ENCODE results near the gene SCYL3.

DNA sequence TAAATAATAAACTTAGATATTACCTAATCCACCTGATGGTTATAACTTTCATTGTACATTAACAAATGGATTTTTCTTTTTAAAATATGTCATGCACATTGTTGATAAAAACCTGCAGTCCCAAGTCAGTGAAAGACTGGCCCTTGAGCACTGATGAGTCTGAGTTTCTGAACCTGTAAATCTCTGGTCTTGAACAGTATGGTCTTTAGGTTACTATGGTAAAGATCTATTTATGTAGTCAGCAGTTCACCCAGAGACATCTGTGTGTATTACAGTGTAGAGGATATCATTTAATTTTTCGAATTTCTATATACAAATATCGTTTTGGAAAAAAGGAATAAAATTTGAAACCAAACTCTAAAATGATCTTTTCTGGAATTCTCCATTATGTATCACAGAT is 30.4 kb upstream of the SCYL3 start:
- no peak for TF ChIP-seq SP1 (IDR thresholded peaks at IDR 0.05; ENCODE audit: low read depth)
- TF ChIP-seq, protein P1, sequence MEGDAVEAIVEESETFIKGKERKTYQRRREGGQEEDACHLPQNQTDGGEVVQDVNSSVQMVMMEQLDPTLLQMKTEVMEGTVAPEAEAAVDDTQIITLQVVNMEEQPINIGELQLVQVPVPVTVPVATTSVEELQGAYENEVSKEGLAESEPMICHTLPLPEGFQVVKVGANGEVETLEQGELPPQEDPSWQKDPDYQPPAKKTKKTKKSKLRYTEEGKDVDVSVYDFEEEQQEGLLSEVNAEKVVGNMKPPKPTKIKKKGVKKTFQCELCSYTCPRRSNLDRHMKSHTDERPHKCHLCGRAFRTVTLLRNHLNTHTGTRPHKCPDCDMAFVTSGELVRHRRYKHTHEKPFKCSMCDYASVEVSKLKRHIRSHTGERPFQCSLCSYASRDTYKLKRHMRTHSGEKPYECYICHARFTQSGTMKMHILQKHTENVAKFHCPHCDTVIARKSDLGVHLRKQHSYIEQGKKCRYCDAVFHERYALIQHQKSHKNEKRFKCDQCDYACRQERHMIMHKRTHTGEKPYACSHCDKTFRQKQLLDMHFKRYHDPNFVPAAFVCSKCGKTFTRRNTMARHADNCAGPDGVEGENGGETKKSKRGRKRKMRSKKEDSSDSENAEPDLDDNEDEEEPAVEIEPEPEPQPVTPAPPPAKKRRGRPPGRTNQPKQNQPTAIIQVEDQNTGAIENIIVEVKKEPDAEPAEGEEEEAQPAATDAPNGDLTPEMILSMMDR (IDR thresholded peaks at IDR 0.05 in 2 of 3, conservative IDR thresholded peaks at IDR 0.05 in 1 of 3; ENCODE audit: borderline replicate concordance in 1 of 3, insufficient read depth in 1 of 3, low read depth in 2 of 3, low read length in 2 of 3) = no peak
- TF ChIP-seq ELF1 (IDR thresholded peaks at IDR 0.05; ENCODE audit: borderline replicate concordance, low read depth) = no peak
- no peak for TF ChIP-seq EZH2 (IDR thresholded peaks at IDR 0.05)
- TF ChIP-seq, protein P2, sequence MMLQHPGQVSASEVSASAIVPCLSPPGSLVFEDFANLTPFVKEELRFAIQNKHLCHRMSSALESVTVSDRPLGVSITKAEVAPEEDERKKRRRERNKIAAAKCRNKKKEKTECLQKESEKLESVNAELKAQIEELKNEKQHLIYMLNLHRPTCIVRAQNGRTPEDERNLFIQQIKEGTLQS (IDR thresholded peaks at IDR 0.05) = no peak
- TF ChIP-seq, protein P3, sequence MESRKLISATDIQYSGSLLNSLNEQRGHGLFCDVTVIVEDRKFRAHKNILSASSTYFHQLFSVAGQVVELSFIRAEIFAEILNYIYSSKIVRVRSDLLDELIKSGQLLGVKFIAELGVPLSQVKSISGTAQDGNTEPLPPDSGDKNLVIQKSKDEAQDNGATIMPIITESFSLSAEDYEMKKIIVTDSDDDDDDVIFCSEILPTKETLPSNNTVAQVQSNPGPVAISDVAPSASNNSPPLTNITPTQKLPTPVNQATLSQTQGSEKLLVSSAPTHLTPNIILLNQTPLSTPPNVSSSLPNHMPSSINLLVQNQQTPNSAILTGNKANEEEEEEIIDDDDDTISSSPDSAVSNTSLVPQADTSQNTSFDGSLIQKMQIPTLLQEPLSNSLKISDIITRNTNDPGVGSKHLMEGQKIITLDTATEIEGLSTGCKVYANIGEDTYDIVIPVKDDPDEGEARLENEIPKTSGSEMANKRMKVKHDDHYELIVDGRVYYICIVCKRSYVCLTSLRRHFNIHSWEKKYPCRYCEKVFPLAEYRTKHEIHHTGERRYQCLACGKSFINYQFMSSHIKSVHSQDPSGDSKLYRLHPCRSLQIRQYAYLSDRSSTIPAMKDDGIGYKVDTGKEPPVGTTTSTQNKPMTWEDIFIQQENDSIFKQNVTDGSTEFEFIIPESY (IDR thresholded peaks at IDR 0.05; ENCODE audit: extremely low read depth, insufficient replicate concordance, low read length) = no peak
- TF ChIP-seq POLR2AphosphoS5 (IDR thresholded peaks at IDR 0.05; ENCODE audit: low read depth, low read length) = no peak
- TF ChIP-seq CBX3 (IDR thresholded peaks at IDR 0.05; ENCODE audit: low read depth) = no peak
- TF ChIP-seq MAX (IDR thresholded peaks at IDR 0.05) = no peak
- no peak for TF ChIP-seq POLR2A (IDR thresholded peaks at IDR 0.05; ENCODE audit: borderline replicate concordance, extremely low read depth, insufficient read depth, insufficient read length)
- TF ChIP-seq CEBPB (IDR thresholded peaks at IDR 0.05; ENCODE audit: low read depth) = no peak
- no peak for TF ChIP-seq SIN3A (IDR thresholded peaks at IDR 0.05; ENCODE audit: low read depth)
